B cell (primary cell): Measurements from ENCODE around the gene DYDC2.

Experiments used
- CTCF ChIP-seq: fragments of 200-600 bp; IDR thresholded peaks from one replicate; pipeline ENCODE4 v1.8.0; 2022; ENCODE audit warnings: antibody characterized with exemption, mild to moderate bottlenecking
- EZH2 ChIP-seq: IDR thresholded peaks from 2 replicates; pipeline ENCODE4 v1.6.1; 2012; ENCODE audit warnings: borderline replicate concordance, low read depth, mild to moderate bottlenecking, moderate library complexity, low read length; ENCODE audit not compliant: insufficient read depth, poor library complexity, severe bottlenecking

- TF ChIP-seq CTCF (no peak), EZH2 (no peak)
Measured at GRCh38 chr10:80324086-80324485, 32.5 kb upstream of the DYDC2 start.
